AG04450 (cell line): ENCODE measurements around the gene HBA2. TPM values are rescaled to one million over a fixed set of nuclear protein-coding genes. Genes with fewer than 3 reads are reported as not detected.

Experiments
- CTCF ChIA-PET: fragments of 300-600, 350-600 bp; formaldehyde crosslinking; extraction: SDS; loops from one replicate; lab custom pipeline; 2022; ENCODE audit warnings: antibody characterized with exemption, inconsistent platforms; lab: Charles Lee
- POLR2A ChIA-PET: fragments of 350-600 bp; formaldehyde crosslinking; extraction: SDS; loops from one replicate; lab custom pipeline; 2021; ENCODE audit warnings: antibody characterized with exemption, inconsistent platforms; lab: Yijun Ruan, JAX
- DNase-seq: peaks from one replicate; pipeline ENCODE4 v3.0.0-alpha.2; 2011; ENCODE audit warnings: low read depth, low spot score
- H3K27ac ChIP-seq: one replicate; pipeline ENCODE4 v1.5.1; 2012; ENCODE audit warnings: low read depth, low read length, control low read depth
- H3K27me3 ChIP-seq: one replicate; pipeline ENCODE4 v1.6.0; 2012; ENCODE audit warnings: low read length; ENCODE audit not compliant: control insufficient read depth, insufficient read depth
- H3K4me3 ChIP-seq: 2 replicates; pipeline ENCODE4 v1.5.1; 2011; ENCODE audit warnings: mild to moderate bottlenecking, low read depth, low read length, control low read depth
- H3K9me3 ChIP-seq: 2 replicates; pipeline ENCODE4 v1.5.1; 2012; ENCODE audit warnings: low read length; ENCODE audit not compliant: control insufficient read depth, insufficient read depth
- polyA plus RNA-seq: library from polyadenylated mRNA; depleted of rRNA; stranded (reverse); fragments of >200 nt; gene quantifications from 2 replicates; pipeline ENCODE4 v1.2.3, GENCODE V29; 2011
- TF ChIP-seq, protein P1 (sequence below): IDR thresholded peaks from 2 replicates; pipeline ENCODE4 v1.5.1; 2011; ENCODE audit warnings: low read depth, low read length, control low read depth, inconsistent platforms

HBA2 gene
- polyA plus RNA-seq, 1 experiment: not detected

DNA sequence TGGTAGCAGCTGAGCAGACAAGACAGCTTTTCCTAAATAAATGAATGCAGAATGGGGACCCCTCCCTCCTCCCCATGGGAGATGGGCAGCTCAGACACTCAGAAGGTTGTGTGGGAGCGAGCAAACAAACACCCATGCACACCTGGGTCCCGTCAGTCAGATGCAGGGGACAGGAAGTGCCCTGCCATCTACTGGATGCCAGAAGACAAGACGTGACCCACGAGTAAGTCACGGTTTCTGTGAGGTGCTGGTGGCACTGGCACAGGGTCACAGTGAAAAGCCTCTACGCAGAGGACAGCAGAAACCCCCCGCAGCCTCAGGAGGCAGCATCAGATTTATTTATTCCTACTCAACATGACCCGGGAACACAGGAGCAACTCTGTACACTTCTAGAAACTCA lies 16.0 kb downstream of the HBA2 start:
- TF ChIP-seq, protein P1, sequence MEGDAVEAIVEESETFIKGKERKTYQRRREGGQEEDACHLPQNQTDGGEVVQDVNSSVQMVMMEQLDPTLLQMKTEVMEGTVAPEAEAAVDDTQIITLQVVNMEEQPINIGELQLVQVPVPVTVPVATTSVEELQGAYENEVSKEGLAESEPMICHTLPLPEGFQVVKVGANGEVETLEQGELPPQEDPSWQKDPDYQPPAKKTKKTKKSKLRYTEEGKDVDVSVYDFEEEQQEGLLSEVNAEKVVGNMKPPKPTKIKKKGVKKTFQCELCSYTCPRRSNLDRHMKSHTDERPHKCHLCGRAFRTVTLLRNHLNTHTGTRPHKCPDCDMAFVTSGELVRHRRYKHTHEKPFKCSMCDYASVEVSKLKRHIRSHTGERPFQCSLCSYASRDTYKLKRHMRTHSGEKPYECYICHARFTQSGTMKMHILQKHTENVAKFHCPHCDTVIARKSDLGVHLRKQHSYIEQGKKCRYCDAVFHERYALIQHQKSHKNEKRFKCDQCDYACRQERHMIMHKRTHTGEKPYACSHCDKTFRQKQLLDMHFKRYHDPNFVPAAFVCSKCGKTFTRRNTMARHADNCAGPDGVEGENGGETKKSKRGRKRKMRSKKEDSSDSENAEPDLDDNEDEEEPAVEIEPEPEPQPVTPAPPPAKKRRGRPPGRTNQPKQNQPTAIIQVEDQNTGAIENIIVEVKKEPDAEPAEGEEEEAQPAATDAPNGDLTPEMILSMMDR: no peak
- Histone ChIP-seq H3K27me3 (no peaks in the 10 kb centered on the region), H3K27ac (no peak overlapping the region), H3K4me3 (no peak overlapping the region), H3K9me3 (peaks cover 4% of the 10 kb centered on the region; the same call in 1 of the 2 replicates)
- POLR2A ChIA-PET: no interaction called here
- no peak for DNase-seq
- CTCF ChIA-PET: interaction anchor here (1.1 kb wide), 1 partner anchor 82 kb away, joined by 3 read pairs; no protein-coding TSS in a partner anchor

DNA sequence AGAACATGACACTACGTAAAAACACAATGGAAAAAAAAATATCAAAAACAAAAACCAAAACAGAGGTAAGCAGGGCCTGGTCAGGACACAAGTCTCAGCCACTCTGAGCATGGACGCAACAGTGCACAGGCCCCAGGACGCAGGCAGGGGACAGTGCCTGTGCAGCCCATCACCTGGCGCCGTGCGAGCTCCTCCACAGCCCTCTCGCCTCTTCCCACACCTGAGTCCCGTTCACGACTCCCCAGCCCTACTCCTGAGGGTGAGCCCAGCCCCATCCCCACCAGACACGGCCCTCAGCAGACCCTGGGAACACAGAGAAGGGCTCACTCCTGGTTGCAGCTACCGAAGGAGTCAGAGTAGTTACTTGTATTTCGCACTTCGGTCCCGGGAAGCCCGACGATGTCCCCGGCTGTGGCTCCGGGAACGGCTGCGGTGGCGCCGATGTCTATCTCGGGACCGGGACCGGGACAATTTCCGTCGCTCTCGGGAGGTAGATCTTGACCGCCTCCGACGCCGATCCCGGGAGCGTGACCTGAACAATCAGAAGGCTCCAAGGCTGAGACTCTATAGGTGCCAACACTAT lies 17.0 kb downstream of the HBA2 start:
- DNase-seq: no peak
- TF ChIP-seq, protein P1: no peak
- Histone ChIP-seq H3K27ac (no peak overlapping the region), H3K27me3 (no peaks in the 10 kb centered on the region), H3K4me3 (no peak overlapping the region), H3K9me3 (peaks cover 4% of the 10 kb centered on the region; the same call in 1 of the 2 replicates)
- ChIA-PET POLR2A (no interaction called here), CTCF (no interaction called here)

DNA sequence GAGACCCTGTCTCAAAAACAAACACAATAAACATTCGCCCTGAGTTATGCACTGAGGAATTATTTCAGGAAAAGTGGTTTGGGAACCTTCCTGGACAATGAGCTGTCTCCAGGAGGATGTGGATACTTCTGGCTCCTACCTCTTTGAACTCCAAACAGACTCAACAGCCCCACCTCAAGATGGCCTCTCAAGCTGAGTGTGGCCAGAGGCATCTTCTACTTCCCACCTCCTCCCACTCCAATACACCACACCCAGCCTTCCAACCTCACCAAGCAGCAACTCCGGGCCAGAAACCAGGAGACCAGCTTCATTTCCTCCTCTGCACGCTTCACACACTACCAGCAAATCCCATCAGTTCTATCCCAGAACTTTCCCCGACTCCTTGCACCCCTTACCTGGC lies 19.2 kb downstream of the HBA2 start:
- H3K9me3 ChIP-seq: peaks cover 4% of the 10 kb centered on the region; the same call in 1 of the 2 replicates
- POLR2A ChIA-PET: no interaction called here
- H3K4me3 ChIP-seq: no peak overlapping the region
- H3K27ac ChIP-seq: no peak overlapping the region
- CTCF ChIA-PET: interaction anchor here (2.2 kb wide), 1 partner anchor 10 kb away, joined by 13 read pairs; no protein-coding TSS in a partner anchor
- no peaks in the 10 kb centered on the region for H3K27me3 ChIP-seq
- DNase-seq: no peak
- TF ChIP-seq, protein P1: no peak

DNA sequence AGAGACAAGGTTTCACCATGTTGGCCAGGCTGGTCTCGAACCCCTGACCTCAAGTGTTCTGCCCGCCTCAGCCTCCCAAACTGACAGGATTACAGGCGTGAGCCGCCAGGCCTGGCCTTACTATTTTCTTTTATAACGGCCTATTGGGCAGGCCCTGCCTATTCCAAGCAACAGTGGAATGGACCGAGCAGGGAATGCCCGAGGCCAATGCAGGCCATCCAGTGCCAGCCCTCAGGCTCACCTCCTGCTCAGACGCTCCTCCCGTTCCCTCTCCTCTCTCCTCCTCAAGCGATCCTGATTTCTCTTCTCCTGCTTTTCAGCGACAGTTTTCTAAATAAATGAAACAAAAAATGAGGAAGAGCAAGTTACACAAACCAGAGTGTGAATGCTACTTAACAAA lies 20.0 kb downstream of the HBA2 start:
- POLR2A ChIA-PET: interaction anchor here (0.6 kb wide), 1 partner anchor 10 kb away, joined by 5 read pairs; no protein-coding TSS in a partner anchor
- Histone ChIP-seq H3K9me3 (no peaks in the 10 kb centered on the region; the same call in 1 of the 2 replicates), H3K27me3 (no peaks in the 10 kb centered on the region), H3K27ac (no peak overlapping the region), H3K4me3 (no peak overlapping the region)
- CTCF ChIA-PET: interaction anchor here (1.0 to 2.2 kb wide), 2 partner anchors 11 to 12 kb away, joined by 3 to 13 read pairs; partner anchors contain the start of gene HBQ1
- TF ChIP-seq, protein P1: no peak
- DNase-seq: no peak

DNA sequence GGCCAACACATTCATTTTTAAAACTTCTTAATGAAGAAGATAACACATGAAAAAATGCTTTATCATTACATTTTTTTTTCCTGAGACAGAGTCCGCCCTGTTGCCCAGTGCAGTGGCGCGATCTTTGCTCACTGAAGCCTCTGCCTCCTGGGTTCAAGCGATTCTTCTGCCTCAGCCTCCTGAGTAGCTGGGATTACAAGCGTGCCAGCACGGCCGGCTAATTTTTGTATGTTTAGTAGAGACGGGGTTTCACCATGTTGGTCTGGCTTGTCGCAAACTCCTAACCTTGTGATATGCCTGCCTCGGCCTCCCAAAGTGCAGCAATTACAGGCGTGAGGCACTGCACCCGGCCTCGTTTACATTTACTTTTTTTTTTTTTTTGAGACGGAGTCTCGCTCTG lies 20.8 kb downstream of the HBA2 start:
- Histone ChIP-seq H3K4me3 (no peak overlapping the region), H3K9me3 (no peaks in the 10 kb centered on the region; the same call in 1 of the 2 replicates), H3K27ac (no peak overlapping the region), H3K27me3 (no peaks in the 10 kb centered on the region)
- DNase-seq: no peak
- CTCF ChIA-PET: interaction anchor here (1.0 to 2.2 kb wide), 2 partner anchors 12 to 13 kb away, joined by 3 to 13 read pairs; partner anchors contain the start of gene HBQ1
- POLR2A ChIA-PET: no interaction called here
- TF ChIP-seq, protein P1: no peak
